Measurements from ENCODE around the gene FNDC7. TPM values are rescaled to one million over a fixed set of nuclear protein-coding genes. Genes with fewer than 3 reads are reported as not detected.

The FNDC7 gene
- total and polyA plus RNA-seq, 10 of the 15 experiments (the other 5 are each of a cell fraction or from before 2014, with no cell fraction given): not detected

GRCh38 chr1:108753363-108753762 is 40.7 kb downstream of the FNDC7 start:
- H3K27me3 ChIP-seq (replicated peaks in 1 of 2; ENCODE audit: control insufficient read depth in 2 of 2, insufficient read depth in 2 of 2, low read length in 1 of 2): no peaks in the 10 kb centered on the region
- no peaks in the 10 kb centered on the region; the same call in 1 of the 2 replicates for H3K79me2 ChIP-seq (ENCODE audit: control insufficient read depth, insufficient read depth, low read length)
- BruUV-seq (replicated peaks): no TSS peak
- no peak overlapping the region for H3K4me3 ChIP-seq
- H3K4me2 ChIP-seq (ENCODE audit: control insufficient read depth, insufficient read depth): no peak overlapping the region
- in situ Hi-C loops (cut with MboI) (no loop called here), intact Hi-C loops (cut with micrococcal nuclease; ENCODE audit: unreplicated experiment) (no loop called here)
- WGBS (ENCODE audit: insufficient coverage, insufficient replicate concordance, low lambda C conversion rate, missing lambda C conversion rate): 67% methylated on average over 3 of the region's 3 CpGs
- no peak overlapping the region for H2AFZ ChIP-seq (ENCODE audit: control insufficient read depth, low read depth, low read length)
- SMC1A ChIA-PET (ENCODE audit: uncharacterized antibody, unreplicated experiment): interaction anchor here (0.8 to 2.2 kb wide), 3 partner anchors 10 to 75 kb away, joined by 3 to 6 read pairs (median 3); partner anchors contain the start of gene FNDC7
- POLR2A ChIA-PET: no interaction called here
- H3K27ac ChIP-seq (ENCODE audit: control insufficient read depth, insufficient read depth): no peak overlapping the region
- H3K4me1 ChIP-seq (ENCODE audit: control insufficient read depth, insufficient read depth, low read length): no peaks in the 10 kb centered on the region
- no peak overlapping the region for H3K9ac ChIP-seq (ENCODE audit: control insufficient read depth, insufficient read depth, low read length)
- H3K36me3 ChIP-seq (ENCODE audit: control insufficient read depth in 2 of 2, insufficient read depth in 2 of 2, low read length in 1 of 2): peaks cover 0 to 5% of the 10 kb centered on the region in 2 experiments; a peak in 1 of 4 replicates
- H4K20me1 ChIP-seq (ENCODE audit: control insufficient read depth, insufficient read depth): no peaks in the 10 kb centered on the region
- TF ChIP-seq RBBP5 (conservative IDR thresholded peaks at IDR 0.05) (no peak), PRDM15 (CRISPR knock-in tag; IDR thresholded peaks at IDR 0.05) (no peak), TCF12 (IDR thresholded peaks at IDR 0.05; ENCODE audit: low read depth, low read length) (no peak), MAX (IDR thresholded peaks at IDR 0.05; ENCODE audit: low read depth, low read length) (no peak), NFYB (IDR thresholded peaks at IDR 0.05; ENCODE audit: insufficient read depth, low read depth, low read length) (no peak), TARDBP (IDR thresholded peaks at IDR 0.05; ENCODE audit: borderline replicate concordance) (no peak), TBL1XR1 (IDR thresholded peaks at IDR 0.05; ENCODE audit: low read depth, low read length) (no peak), NFYA (IDR thresholded peaks at IDR 0.05; ENCODE audit: borderline replicate concordance, low read depth, low read length) (no peak), ZBTB33 (IDR thresholded peaks at IDR 0.05) (no peak), KDM1A (IDR thresholded peaks at IDR 0.05; ENCODE audit: borderline replicate concordance) (no peak), LARP7 (IDR thresholded peaks at IDR 0.05) (no peak), IRF3 (IDR thresholded peaks at IDR 0.05) (no peak), SMARCA5 (IDR thresholded peaks at IDR 0.05) (no peak)
- ATAC-seq (no peak), FAIRE-seq (no peak), DNase-seq (ENCODE audit: low read depth, low spot score) (no peak)
- CTCF ChIA-PET: interaction anchor here (2.6 kb wide), 1 partner anchor 10 kb away, joined by 9 read pairs; no protein-coding TSS in a partner anchor
- RAD21 ChIA-PET (ENCODE audit: unreplicated experiment): no interaction called here
- no peaks in the 10 kb centered on the region for H3K9me3 ChIP-seq (replicated peaks; ENCODE audit: control insufficient read depth, insufficient read depth, low read length)
